Gastroesophageal sphincter (tissue), 3 donors: ENCODE measurements around the gene TM4SF1.

Experiments
- POLR2A ChIP-seq, 2 donors: fragments of 450-650 bp; IDR thresholded peaks; one replicate each; pipeline ENCODE4 v1.6.1; 2017; ENCODE audit warnings: antibody characterized with exemption in 2 of 2, mild to moderate bottlenecking in 2 of 2, moderate library complexity in 1 of 2
- TF ChIP-seq, protein P1 (sequence below), 4 experiments: fragments of 200-600 bp in 2 of 4; fragments of 450-650 bp in 2 of 4; sonication (generic) in 1 of 4; IDR thresholded peaks; one replicate each; pipeline ENCODE4 v1.5.1; 2017 to 2019; ENCODE audit warnings: antibody characterized with exemption in 4 of 4, mild to moderate bottlenecking in 2 of 4, moderate library complexity in 2 of 4

DNA sequence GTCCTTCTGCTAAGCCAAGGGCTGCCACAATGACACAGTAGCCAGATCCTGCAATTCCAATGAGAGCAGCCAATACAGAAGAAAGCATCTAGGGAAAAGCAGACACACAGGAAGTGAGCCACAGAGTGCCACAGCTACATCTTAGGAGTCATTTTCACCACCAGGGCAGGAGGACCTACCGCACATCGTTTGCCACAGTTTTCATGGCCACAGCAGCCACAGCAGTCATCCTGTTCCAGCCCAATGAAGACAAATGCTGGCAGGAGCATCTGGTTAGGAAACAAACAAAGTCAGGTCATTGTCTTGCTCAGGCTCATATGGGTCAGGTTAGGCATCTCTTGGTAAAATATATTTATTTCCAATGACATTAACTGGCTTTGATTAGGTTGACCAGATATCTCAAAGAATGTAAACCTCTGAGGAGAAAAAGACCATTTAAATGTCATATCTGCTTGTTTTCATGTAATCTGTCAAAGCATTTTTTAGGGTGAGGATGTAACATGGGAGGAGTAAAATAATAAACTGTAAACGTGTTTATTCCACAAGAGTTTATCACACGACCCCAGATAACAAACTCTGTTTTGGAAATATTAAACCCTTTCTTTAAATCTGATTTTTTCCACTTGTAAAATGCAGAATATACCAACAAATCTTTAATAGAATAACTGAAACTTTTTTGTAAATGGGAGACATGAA, 1.8 kb downstream of the TM4SF1 start:
- TF ChIP-seq, protein P1, sequence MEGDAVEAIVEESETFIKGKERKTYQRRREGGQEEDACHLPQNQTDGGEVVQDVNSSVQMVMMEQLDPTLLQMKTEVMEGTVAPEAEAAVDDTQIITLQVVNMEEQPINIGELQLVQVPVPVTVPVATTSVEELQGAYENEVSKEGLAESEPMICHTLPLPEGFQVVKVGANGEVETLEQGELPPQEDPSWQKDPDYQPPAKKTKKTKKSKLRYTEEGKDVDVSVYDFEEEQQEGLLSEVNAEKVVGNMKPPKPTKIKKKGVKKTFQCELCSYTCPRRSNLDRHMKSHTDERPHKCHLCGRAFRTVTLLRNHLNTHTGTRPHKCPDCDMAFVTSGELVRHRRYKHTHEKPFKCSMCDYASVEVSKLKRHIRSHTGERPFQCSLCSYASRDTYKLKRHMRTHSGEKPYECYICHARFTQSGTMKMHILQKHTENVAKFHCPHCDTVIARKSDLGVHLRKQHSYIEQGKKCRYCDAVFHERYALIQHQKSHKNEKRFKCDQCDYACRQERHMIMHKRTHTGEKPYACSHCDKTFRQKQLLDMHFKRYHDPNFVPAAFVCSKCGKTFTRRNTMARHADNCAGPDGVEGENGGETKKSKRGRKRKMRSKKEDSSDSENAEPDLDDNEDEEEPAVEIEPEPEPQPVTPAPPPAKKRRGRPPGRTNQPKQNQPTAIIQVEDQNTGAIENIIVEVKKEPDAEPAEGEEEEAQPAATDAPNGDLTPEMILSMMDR (IDR thresholded peaks at IDR 0.05): no peak
- no peak for TF ChIP-seq POLR2A (IDR thresholded peaks at IDR 0.05)
